T-helper 1 cell treated with Interleukin-12 subunit alpha and Interleukin-12 subunit beta and Interleukin-4 antibody, amounts not matched to agents 30 ng/mL and 1 ng/mL, for 36 hours (primary cell): ENCODE measurements around the gene TTYH2. TPM values are rescaled to one million over a fixed set of nuclear protein-coding genes. Genes with fewer than 3 reads are reported as not detected.

Experiments
- intact Hi-C: fragments of 100-400 bp; cut with micrococcal nuclease; formaldehyde crosslinking; loops from one replicate; pipeline ENCODE4 v1.15.1; 2024
- total RNA-seq: library from RNA; stranded (reverse); gene quantifications from 2 replicates; pipeline ENCODE4 v1.2.3, GENCODE V29; 2022

The TTYH2 gene
- total RNA-seq, 1 donor from 2014 or later = 9.2 TPM

GRCh38 chr17:74231928-74232907 is 18.8 kb downstream of the TTYH2 start:
- intact Hi-C loops = no loop called here

- intact Hi-C loops = no loop called here
Observed at GRCh38 chr17:74233937-74234336, 20.6 kb downstream of the TTYH2 start.

- intact Hi-C loops = no loop called here
Observed at GRCh38 chr17:74234486-74234885, 21.1 kb downstream of the TTYH2 start.

- intact Hi-C loops = no loop called here
Observed at GRCh38 chr17:74235040-74235581, 21.7 kb downstream of the TTYH2 start.

- intact Hi-C loops = no loop called here
Observed at GRCh38 chr17:74235911-74236371, 22.6 kb downstream of the TTYH2 start.

- intact Hi-C loops = no loop called here
Observed at GRCh38 chr17:74237321-74237720, 23.9 kb downstream of the TTYH2 start.

GRCh38 chr17:74239172-74239571 is 25.8 kb downstream of the TTYH2 start:
- intact Hi-C loops = no loop called here

- intact Hi-C loops = no loop called here
Observed at GRCh38 chr17:74240618-74241205, 27.3 kb downstream of the TTYH2 start.

- intact Hi-C loops = no loop called here
Observed at GRCh38 chr17:74241431-74241830, 28.1 kb downstream of the TTYH2 start.

GRCh38 chr17:74241847-74242246 is 28.5 kb downstream of the TTYH2 start:
- intact Hi-C loops = no loop called here

GRCh38 chr17:74243013-74243755 is 29.8 kb downstream of the TTYH2 start:
- intact Hi-C loops = no loop called here

- intact Hi-C loops = no loop called here
Observed at GRCh38 chr17:74244128-74244527, 30.8 kb downstream of the TTYH2 start.

- intact Hi-C loops = no loop called here
Observed at GRCh38 chr17:74244548-74244947, 31.2 kb downstream of the TTYH2 start.

GRCh38 chr17:74245145-74245831 is 31.9 kb downstream of the TTYH2 start:
- intact Hi-C loops = no loop called here

GRCh38 chr17:74245871-74246270 is 32.5 kb downstream of the TTYH2 start:
- intact Hi-C loops = no loop called here

- intact Hi-C loops = no loop called here
Observed at GRCh38 chr17:74249590-74250270, 36.4 kb downstream of the TTYH2 start.

GRCh38 chr17:74250324-74250995 is 37.1 kb downstream of the TTYH2 start:
- intact Hi-C loops = no loop called here

- intact Hi-C loops = no loop called here
Observed at GRCh38 chr17:74251051-74251450, 37.7 kb downstream of the TTYH2 start.

GRCh38 chr17:74251569-74251968 is 38.2 kb downstream of the TTYH2 start:
- intact Hi-C loops = no loop called here

GRCh38 chr17:74252211-74252610 is 38.8 kb downstream of the TTYH2 start:
- intact Hi-C loops = no loop called here
